DLD1 (cell line): ENCODE results near the gene OR1S1.
"Not testable (repeated sequence)": the region's sequence is repeated elsewhere in the genome, so short reads cannot be mapped to it uniquely, and the experiment has no call there.

ENCODE experiments used
- in situ Hi-C: cut with HindIII; loops from 2 replicates; pipeline ENCODE4 v1.10.0; 2017; ENCODE audit warnings: low sequenced_read_pairs

The OR1S1 gene

DNA sequence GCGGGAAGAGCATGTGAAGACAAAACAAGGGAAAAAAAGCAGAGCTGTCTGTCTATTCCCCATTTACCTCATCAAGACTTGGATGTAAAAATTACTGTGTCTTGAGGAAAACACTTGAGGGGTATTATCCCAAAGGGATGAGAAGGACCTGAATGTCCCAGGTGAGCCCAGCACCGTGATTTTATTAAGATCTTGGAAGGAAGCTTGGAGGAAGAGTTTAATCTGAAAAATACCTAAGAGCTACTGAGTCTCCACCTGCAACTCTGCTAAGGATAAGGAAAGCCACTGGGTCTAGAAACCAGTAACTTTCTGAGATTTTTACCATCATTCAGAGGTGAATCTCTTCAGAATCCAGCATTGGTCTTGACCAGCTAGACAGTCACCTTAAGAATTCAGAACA lies at the start of gene OR1S1:
Gene OR1S1, plus strand, starts transcription at position 301 of the 400 bp plus-strand sequence.
- in situ Hi-C loops = not testable (repeated sequence)

GRCh38 chr11:58164389-58164788 lies 48.1 kb upstream of the OR1S1 start:
- in situ Hi-C loops = no loop called here

GRCh38 chr11:58164990-58165389 lies 47.5 kb upstream of the OR1S1 start:
- in situ Hi-C loops = no loop called here

GRCh38 chr11:58165504-58166106 lies 46.9 kb upstream of the OR1S1 start:
- in situ Hi-C loops = no loop called here

GRCh38 chr11:58177409-58178054 lies 35.0 kb upstream of the OR1S1 start:
- in situ Hi-C loops = no loop called here

GRCh38 chr11:58178444-58178843 lies 34.1 kb upstream of the OR1S1 start:
- in situ Hi-C loops = no loop called here

- in situ Hi-C loops = no loop called here
Observed at GRCh38 chr11:58179648-58180047, 32.9 kb upstream of the OR1S1 start.

- in situ Hi-C loops = no loop called here
Observed at GRCh38 chr11:58186938-58187337, 25.6 kb upstream of the OR1S1 start.

DNA sequence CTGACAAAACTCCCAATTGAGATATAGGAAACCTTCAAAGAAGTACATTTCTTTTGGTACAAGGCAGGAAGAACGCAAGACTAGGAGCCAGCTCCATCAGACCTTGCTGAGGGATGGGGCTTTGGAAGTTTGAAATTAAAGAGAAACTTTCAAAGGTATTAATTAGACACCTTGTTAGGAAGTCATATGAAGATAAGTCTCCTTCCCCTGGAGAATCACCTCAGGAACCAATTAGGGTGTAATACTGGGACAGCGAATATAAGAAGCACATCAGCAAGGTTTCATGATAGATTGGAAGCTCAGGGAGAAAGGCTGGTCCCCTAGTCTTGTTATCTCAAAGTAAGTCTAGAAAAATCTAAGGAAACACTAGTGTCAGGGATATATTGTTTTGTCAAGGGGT lies 23.8 kb upstream of the OR1S1 start, which contains the start of gene OR9Q2:
Gene OR9Q2, plus strand, starts transcription at position 301 of the 400 bp plus-strand sequence. CDS start 1,421 bp downstream, outside the sequence.
- in situ Hi-C loops = no loop called here

GRCh38 chr11:58192229-58192628 lies 20.3 kb upstream of the OR1S1 start:
- in situ Hi-C loops = no loop called here

- in situ Hi-C loops = no loop called here
Observed at GRCh38 chr11:58193391-58193790, 19.1 kb upstream of the OR1S1 start.

DNA sequence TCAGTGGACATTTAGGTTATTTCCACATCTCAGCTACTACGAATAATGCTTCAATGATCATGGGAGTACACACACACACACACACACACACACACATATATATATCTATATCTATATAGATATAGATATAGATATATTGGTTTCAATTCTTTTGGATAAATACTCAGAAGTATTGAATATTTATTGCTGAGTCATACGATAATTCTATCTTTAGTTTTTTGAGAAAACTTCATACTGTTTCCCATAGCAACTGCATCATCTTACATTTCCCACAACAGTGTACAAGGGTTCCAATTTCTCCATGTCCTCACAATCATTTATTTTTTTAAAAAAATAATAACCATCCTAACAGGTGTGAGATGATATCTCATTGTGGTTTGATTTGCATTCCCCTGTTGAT lies 16.6 kb upstream of the OR1S1 start:
- in situ Hi-C loops = no loop called here

GRCh38 chr11:58199271-58199670 lies 13.2 kb upstream of the OR1S1 start:
- in situ Hi-C loops = no loop called here

GRCh38 chr11:58204042-58204441 lies 8.5 kb upstream of the OR1S1 start, which contains the start of gene OR1S2:
OR1S2 (minus strand) TSS chr11:58204142; CDS start chr11:58204142, 0 bp downstream.
- in situ Hi-C loops = no loop called here

DNA sequence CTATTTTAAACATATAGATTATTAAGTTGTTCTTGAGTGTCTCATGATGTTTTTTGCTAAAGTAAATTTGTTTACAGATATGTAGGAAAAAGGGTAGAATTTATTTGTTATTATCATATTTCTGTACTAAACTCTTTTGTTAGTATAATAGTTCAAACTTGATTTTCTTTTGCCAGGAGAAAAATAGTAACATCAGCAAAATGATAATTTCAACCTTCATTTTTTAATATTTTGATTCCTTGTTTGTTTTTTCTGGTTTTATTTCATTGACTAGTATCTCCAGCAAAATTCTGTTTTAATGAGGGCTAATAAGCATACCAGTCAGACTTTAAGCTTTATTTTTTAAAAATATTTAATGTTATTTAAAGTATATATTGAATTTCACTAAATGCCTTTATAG lies 4.0 kb downstream of the OR1S1 start:
- in situ Hi-C loops = no loop called here

DNA sequence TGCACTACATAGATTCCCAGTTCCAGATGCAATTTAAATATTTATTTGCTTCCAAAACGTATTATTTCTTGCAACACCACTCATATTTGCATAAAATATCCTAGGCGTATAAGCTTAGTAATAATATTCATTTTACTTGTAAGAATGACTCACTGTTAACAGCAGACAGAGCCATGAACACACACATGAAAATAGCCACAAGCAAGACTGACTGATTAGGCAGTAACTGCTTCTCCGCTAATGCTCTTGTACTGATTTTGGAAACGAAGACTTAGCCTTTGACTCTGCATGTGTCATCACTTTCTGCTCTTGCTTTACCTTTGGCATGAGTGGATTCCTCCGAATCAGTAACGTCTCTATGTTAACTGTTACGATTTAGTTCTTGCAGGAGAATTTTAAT lies 10.2 kb downstream of the OR1S1 start:
- in situ Hi-C loops = no loop called here

DNA sequence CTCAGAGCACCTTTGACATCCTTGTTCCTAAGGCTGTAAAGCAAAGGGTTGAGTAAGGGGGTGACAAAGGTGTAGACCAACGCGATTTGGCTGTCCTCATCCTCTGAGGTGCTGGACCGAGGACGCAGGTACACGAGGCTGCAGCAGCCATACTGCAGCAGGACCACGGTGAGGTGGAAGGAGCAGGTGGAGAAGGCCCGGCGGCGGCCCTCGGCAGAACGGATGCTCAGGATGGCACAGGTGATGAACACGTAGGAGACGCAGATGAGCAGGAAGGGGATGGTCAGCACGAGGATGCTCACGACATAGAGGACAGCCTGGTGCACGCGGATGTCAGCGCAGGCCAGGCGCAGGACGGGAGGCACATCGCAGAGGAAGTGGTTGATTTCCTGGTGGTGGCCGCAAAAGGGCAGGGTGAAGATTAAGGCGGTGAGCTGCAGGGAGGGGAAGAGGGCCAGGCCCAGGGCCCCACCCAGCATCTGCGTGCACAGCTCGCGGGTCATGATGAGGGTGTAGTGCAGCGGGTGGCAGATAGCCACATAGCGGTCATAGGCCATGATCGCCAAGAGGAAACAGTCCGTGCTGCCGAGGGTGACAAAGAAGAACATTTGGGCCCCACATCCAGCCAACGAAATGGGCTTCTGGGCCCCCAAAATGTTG lies 15.6 kb downstream of the OR1S1 start:
- in situ Hi-C loops = no loop called here

- in situ Hi-C loops = no loop called here
Observed at GRCh38 chr11:58243954-58244353, 31.4 kb downstream of the OR1S1 start.

- in situ Hi-C loops = no loop called here
Observed at GRCh38 chr11:58254936-58255335, 42.4 kb downstream of the OR1S1 start.

DNA sequence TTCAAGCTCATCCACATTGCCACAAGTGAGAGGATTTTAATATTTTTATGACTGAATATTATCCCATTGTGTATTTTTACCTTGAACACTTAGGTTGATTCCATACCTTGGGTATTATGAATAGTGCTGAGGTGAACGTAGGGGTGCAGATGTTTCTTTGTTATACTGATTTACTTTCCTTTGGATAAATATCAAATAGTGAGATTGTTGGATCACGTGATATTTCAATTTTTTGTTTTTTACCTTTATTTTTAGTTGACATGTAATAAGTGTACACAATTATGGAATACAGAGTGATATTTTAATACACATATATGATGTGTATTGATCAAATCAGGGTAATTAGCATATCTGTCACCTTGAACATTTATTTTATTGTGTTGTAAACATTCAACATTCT lies 47.5 kb downstream of the OR1S1 start:
- in situ Hi-C loops = no loop called here
